ENCODE data around the gene GSTO2.

GSTO2 gene

GRCh38 chr10:104254493-104255310, 14.3 kb upstream of the GSTO2 start, which contains the start of gene GSTO1:
GSTO1 (plus strand) TSS chr10:104254892; CDS start chr10:104254929, 37 bp downstream.
- DNase-seq, result peak in 1 of 2 experiments; percentile 12

DNA sequence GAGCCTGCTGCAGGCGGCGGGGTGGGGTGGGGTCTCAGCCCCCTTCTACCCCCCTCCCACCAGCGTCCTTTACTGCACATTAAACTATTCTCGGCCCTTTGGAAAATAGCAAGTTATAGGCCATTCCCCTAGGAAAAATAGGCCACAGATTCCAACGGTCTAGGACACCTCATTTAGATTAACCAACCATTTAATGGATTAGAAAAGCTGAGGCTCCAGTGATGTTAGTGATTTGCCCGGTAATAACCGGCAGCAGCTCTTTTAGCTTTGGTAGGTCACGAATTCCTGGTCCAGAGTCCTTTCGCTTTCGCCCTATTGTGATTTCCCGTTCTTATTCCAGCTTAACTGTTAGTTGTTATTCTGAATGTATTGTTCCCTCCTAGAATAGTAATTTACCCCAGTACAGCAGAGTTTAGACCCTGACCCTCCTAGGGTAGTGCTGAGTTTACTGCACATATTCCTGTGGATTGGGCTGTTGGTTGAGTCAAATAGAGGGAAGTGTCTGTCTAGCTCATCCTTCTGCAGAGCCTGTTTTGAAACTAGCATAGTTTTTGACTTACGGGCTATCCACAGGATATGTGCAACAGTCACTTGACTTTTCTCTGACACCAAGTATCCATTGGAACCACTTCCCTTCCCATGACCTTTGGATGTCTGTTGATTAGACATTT, 13.5 kb upstream of the GSTO2 start:
- DNase-seq, result no peak

GRCh38 chr10:104256335-104256961, 12.5 kb upstream of the GSTO2 start:
- DNase-seq, result no peak

DNA sequence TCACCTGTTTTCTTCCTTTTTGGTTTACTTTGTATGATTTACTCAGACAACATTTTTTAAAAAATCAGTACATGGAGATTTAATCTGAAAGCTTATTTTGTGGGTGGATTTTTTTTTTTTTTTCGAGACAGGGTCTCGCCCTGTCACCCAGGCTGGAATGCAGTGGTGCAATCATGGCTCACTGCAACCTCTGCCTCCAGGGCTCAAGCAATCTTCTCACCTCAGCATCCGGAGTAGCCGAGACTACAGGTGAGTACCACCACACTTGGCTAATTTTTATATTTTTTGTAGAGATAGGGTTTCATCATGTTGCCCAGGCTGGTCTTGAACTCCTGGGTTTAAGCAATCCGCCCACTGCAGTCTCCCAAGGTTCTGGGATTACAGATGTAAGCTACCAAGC, 11.7 kb upstream of the GSTO2 start:
- DNase-seq, result no peak

DNA sequence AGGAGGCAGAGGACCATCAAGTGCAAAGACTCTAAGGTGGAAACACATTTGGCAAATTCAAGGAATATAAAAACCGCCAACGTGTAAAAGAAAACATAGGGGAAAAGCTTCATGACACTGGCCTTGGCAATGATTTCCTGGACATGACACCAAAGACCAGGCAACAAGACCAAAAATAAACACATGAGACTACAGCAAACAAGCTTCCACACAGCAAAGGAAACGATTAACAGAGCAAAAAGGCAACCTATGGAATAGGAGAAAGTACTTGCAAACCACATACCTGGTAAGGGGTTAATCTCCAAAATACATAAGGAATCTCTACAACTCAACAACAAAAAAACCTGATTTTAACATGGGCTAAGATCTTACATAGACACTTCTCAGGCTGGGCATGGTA, 10.8 kb upstream of the GSTO2 start:
- no peak for DNase-seq

DNA sequence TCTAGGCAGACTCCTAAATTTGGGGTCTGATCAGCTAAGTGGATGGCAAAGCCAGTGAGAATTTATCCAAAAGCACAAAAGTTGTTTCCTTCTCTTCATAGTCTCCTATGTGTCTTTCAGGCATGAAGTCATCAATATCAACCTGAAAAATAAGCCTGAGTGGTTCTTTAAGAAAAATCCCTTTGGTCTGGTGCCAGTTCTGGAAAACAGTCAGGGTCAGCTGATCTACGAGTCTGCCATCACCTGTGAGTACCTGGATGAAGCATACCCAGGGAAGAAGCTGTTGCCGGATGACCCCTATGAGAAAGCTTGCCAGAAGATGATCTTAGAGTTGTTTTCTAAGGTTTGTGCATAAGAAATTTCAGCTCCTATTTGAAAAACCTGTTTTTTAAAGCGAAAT, 9.5 kb upstream of the GSTO2 start:
- no peak for DNase-seq

DNA sequence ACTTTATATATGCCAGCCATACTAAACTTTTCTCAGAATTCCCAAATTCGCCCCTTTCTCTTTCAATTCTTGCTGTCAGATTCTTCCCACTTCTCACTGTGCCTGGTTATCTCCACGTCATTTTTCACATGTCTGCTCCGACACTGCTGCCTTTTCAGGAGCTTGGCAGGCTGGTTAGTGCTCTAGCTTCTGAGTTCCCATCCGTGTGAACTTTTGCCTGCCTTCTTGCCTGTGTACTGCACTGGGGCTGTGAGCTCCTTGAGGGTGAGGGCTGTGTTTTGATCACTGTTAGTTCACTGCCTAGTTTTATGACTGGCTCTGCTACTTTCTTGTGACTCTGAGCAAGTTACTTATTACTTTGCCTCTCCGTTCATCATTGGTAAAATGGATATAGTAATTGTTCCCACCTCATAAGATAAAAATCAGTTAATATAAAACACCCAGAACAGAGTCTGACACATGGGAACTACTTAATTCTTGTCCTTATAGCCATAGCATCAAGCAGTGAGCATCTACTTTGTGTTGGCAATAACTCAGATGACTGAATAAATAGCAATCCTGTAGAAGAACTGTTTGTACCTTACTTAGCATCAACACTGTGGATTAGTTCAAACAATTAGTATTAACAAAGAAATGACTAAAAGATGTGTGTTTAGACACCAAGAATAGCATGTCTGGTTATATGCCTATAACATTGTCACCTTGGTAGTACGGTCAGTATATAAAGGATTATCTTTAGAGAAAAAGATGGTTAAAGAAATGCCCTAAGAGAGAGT, 8.8 kb upstream of the GSTO2 start:
- no peak for DNase-seq

- no peak for DNase-seq
Measured at GRCh38 chr10:104260775-104261115, 8.2 kb upstream of the GSTO2 start.

DNA sequence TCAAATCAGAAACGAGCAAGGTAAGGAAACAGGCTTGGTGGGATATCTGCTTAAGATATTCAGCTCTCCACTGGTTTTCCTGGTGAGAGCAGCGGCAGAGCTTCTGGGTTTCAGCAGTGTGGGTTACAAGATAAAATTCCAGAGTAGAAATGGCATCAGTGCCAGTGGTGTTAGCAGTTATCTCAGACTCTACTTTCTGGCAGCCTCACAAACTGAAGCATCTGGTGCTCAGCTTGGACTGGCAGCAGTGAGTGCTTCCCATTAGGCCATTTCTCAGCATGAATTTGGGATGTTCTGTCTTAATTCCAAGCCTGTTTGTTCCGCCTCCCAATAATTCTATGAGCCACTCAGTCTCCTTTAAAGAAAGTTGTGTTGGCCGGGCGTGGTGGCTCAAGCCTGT, 6.9 kb upstream of the GSTO2 start:
- DNase-seq, result peak; percentile 13 to 56

GRCh38 chr10:104264783-104265182, 4.2 kb upstream of the GSTO2 start:
- DNase-seq, result no peak

GRCh38 chr10:104267721-104268404, 1.1 kb upstream of the GSTO2 start:
- no peak for DNase-seq

GRCh38 chr10:104268405-104268712, 625 bp upstream of the GSTO2 start:
- no peak for DNase-seq

GRCh38 chr10:104273286-104273685, 4.3 kb downstream of the GSTO2 start:
- no peak for DNase-seq

DNA sequence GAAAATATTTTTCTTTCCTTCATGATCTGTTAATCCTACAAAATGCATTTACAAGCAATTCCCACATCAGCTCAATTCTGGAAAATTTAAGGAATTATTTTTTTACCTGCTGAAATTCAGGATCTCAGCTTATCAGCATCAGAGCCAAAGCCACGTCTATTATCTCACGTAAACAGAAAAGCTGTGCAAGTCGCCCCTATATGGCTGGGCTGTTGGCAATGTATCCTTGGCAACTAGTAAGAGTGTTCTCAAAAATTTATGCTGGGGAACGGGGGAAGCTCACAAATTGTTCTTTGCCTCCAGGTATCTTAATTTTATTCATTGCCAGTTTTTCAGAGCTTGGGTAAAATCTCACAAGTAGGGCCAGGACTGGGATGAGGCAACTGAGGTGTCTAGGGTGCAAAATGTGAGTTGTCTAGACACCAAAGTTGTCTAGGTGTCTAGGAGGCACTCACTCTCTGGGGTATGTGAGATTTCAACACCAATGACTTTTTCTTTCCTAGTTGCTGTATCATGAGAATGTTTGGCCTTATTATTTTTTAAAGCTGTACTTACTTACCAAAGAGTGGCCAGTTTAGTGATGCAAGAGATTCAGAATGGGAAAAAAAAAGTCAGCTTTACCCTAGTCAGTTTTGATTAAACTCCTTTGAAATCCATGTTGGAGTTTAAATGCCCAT, 5.1 kb downstream of the GSTO2 start:
- DNase-seq, result no peak

DNA sequence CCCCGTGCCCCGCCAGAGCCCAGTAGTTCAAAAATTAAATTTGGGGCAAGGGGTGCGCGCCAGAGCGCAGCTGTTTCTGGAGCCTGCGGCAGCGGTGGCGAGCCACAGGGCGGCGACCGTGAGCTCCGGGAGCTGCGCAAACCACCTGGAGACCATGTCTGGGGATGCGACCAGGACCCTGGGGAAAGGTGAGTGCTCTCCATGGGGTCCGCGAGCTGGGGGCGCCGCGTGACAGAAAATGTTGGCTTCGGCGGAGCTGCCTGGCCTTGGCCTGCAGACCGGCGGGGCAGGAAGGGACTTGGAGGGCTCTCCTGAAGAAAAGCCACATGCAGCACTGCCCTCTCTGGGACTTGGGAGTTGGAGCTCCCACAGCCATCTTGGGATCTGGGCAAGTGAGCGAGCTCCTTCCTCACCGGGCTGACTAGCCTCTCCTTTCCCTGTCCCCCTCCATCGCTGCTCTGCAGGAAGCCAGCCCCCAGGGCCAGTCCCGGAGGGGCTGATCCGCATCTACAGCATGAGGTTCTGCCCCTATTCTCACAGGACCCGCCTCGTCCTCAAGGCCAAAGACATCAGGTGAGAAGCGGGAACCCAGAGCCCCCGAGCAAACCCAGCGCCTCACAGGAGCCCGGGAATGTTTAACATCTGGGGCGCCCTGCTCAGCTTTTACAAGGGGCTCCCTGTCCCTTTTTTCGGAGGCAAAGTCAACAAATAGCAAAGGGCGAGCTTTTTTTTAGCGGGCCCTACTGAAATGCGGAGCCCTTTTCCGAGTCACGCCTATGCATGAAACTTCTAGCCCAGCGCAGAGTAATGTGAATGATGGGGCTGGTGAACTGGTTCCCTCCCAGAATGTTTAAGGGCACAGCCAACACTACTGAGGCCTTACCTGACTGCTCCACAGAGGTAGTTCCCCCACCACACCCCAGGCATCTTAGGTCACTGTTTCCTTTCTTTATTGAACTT, 6.1 kb downstream of the GSTO2 start:
- DNase-seq, result no peak

DNA sequence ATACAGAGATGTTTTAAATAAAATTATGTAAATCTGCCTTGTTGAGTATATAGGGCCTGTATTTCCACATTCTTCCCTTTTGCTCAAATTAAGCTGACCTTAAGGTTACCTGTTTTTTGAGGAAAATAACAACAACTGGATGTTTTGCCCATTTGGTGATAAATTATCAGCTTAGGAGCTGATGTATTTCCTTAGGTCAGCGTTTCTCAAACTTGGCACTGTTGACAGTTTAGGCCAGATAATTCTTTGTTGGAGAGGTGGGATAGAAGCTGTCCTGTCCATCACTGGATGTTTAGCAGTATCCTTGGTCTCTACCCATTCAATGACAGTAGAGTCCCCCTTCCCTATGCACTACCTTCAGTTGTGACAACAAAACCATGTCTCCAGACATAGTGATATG, 7.2 kb downstream of the GSTO2 start:
- DNase-seq, result no peak

DNA sequence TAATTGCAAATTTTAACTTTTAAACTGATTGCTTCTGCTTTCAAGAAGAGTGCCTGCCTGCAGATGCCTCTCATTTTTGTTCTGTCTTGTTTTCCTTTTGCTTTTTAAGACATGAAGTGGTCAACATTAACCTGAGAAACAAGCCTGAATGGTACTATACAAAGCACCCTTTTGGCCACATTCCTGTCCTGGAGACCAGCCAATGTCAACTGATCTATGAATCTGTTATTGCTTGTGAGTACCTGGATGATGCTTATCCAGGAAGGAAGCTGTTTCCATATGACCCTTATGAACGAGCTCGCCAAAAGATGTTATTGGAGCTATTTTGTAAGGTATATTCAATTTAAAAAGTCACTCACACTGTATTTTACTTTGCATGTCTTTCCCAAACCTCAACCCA, 8.8 kb downstream of the GSTO2 start:
- no peak for DNase-seq

DNA sequence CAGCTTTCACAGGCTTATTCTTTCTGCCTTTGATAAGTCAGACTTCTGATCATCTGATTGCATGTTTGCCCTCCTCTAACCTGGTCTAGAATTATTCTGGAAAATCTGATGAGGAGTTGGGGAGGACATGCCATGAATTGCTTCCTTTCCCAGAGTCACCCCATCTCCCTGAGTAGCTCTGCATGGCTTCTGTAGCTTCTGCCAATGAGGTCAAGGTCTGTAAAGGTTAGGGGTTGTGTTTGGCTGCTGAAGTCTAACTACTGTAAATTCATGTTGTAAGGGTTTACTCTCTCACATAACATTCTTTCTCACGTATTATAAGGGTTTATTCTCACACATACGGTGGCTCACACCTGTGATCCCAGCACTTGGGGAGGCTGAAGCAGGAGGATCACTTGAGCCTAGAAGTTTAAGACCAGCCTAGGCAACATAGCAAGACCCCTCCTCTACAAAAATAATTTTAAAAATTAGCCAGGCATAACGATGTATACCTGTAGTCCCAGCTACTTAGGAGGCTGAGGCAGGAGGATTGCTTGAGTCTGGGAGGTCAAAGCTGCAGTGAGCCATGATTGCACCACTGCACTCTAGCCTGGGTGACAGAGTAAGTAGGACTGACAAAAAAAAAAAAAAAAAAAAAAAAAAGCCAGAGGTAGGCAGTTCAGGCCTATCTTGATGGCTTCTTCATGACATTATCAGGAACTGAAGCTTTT, 10.7 kb downstream of the GSTO2 start:
- DNase-seq, result no peak

- no peak for DNase-seq
Measured at GRCh38 chr10:104281694-104282093, 12.7 kb downstream of the GSTO2 start.

GRCh38 chr10:104284846-104285245, 15.9 kb downstream of the GSTO2 start:
- DNase-seq, result no peak
